ENCODE results near the gene PPP1R14D.
A peak's percentile ranks its signal among the peaks of the same experiment; 100 is the strongest.

The PPP1R14D gene

DNA sequence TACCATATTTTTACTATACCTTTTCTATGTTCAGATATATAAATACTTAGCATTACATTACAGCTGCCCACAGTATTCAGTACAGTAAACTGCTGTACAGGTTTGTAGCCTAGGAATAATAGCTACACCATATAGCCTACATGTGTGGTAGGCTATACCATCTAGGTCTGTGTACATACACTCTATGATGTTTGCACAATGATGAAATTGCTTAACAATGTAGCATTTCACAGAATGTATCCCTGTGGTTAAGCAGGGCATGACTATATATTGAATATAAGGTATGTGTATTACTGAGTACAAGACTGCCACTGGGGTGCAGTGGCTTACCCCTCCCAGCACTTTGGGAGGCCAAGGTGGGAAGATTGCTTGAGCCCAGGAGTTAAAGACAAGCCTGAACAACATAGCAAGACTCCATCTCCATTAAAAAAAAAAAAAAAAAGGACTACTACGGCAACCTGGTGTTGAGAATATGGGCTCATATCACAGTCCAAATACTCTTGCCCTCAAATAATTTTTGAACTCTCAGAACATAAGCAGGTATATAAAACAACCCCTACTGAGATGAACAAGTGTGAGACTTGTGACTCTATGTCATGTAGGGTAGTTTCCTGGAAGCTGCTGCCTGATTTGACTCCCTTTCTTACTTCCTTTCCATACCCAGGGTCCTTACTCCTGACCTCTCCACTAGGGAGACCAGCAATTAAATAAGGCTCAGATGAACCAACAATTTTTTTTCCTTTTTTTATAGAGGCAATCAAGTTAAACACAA is 4.8 kb downstream of the PPP1R14D start:
- DNase-seq (ENCODE audit: low read depth in 2 of 2, low spot score in 1 of 2) = no peak

GRCh38 chr15:40821195-40821594 is 7.3 kb downstream of the PPP1R14D start:
- DNase-seq (ENCODE audit: low read depth in 2 of 2, low spot score in 1 of 2) = no peak

- DNase-seq (ENCODE audit: low read depth in 2 of 2, low spot score in 1 of 2) = no peak
These were observed 9.5 kb downstream of the PPP1R14D start for GRCh38 chr15:40819048-40819447.

- DNase-seq (ENCODE audit: low read depth in 2 of 2, low spot score in 1 of 2) = no peak
These were observed 13.3 kb downstream of the PPP1R14D start for GRCh38 chr15:40815042-40815698.

DNA sequence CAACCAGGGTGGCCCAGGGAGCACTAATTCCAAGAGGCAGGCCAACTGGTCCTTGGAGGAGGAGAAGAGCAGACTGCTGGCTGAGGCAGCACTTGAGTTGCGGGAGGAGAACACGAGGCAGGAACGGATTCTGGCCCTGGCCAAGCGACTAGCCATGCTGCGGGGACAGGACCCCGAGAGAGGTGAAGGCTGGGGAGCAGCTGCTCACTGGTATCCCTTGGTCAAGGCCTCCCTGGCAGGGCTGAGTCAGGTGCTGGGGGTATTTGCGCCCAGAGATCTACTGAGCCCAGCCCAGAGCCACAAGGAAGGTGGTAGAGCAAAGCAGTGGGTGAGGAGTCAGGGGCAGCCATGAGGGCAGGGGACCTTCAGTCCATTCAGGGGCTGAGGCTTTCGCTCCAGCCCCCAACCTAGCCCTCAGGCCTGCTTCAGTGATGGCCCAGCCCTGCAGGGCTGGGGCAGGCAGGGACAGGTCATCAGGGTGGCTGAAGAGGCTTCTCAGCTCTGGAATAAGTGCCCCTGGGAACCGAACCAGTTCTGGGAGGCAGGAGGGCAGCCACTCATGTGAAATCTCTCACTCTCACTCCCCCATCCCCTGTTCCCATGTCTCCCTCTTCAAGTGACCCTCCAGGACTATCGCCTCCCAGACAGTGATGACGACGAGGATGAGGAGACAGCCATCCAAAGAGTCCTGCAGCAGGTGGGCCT is 15.6 kb downstream of the PPP1R14D start:
- DNase-seq (ENCODE audit: low read depth in 2 of 2, low spot score in 1 of 2) = no peak

- DNase-seq (ENCODE audit: low read depth in 2 of 2, low spot score in 1 of 2) = no peak
These were observed 19.6 kb downstream of the PPP1R14D start for GRCh38 chr15:40808861-40809450.

DNA sequence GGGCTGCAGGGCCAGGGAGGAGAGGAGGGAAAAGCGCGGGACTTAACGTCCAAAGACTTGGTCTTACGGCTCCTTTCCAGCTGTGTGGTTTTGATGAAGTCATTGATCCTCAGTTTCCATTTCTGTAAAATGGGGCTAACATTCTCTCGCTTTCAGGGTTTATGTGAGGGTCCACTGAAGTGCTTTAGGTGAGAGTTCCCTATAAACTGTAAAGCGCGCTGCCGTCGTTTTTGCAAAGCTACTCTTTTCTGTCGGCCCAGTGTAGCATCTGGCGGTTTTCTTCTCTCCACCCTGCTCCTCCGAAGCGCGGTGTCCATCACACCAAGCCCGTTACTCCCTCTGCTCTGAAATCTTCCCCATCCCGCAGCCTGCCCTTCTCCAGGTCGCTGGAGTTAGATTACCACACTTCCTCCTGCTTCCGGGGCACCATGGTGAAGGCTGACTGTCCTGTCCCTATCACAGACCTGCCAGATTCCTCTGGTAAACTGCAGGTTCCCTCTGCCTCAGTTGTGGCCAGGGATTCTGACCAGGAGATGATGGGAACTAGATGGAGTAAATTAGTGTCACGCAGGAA is 20.5 kb downstream of the PPP1R14D start:
- no peak for DNase-seq (ENCODE audit: low read depth in 2 of 2, low spot score in 1 of 2)

DNA sequence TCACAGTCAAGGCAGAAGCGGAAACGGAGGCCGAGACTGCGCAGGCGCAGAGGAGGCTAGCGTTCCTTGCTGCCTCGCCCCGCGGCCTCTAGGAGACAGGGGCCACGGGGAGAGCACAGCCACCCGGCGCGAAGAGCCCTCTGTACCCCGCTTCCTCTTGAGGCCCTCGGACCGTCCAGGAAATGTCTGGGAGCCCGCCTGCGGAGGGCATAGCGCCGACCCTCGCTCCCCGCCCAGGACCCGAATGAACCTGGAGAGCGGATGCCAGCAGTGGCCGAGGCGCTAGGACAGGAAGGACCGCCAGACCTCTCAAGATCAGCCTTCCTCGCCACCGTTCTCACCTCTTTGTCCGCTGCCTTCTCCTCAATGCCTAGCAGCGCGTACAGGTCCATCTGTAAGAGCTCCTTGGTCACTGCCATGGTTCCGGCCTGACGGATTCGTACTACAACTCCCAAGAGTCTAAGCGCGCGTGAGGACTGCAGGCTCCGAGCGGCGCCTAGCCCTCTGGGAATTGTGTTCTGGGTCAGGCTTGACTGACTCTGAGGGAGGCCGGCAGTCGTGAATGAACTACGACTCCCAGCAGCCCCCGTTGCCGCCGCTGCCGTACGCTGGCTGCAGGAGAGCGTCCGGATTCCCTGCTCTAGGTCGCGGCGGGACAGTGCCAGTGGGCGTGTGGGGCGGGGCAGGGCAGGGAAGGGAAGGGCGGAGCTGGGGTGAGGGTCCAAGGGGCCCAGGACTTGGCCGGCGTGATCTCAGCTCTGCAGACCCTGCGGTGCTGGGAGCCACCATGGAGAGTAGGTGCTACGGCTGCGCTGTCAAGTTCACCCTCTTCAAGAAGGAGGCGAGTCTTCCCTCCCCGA is 21.2 kb downstream of the PPP1R14D start, which contains the start of the genes DNAJC17 and ZFYVE19:
TSS of gene DNAJC17 (minus strand) at position 446 of the 860 bp plus-strand sequence. CDS start at position 419, 27 bp downstream.
TSS of gene ZFYVE19 (plus strand) at position 62 of the 860 bp plus-strand sequence. CDS start at position 563, 501 bp downstream.
- DNase-seq (ENCODE audit: low read depth in 2 of 2, low spot score in 1 of 2) = peak; percentile 88 to 95

- DNase-seq (ENCODE audit: low read depth in 2 of 2, low spot score in 1 of 2) = no peak
These were observed 21.9 kb downstream of the PPP1R14D start for GRCh38 chr15:40806672-40807027.

DNA sequence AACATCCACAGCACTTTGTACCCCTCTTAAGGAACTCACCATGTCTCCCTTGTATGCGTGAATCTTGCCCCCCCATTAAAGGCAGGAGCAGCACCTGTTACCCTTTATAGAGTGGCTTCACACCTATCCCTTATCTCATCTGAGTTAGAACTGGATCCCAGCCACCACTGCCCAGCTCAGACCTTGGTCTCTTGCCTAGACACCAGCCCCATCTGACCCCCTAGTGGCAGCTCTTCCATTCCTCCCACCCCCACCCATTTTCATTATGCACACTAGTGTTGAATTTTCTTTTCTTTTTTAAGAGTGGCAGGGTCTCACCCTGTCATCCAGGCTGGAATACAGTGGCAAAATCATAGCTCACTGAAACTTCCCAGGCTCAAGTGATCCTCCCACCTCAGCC is 24.8 kb downstream of the PPP1R14D start:
- DNase-seq (ENCODE audit: low read depth in 2 of 2, low spot score in 1 of 2) = no peak

DNA sequence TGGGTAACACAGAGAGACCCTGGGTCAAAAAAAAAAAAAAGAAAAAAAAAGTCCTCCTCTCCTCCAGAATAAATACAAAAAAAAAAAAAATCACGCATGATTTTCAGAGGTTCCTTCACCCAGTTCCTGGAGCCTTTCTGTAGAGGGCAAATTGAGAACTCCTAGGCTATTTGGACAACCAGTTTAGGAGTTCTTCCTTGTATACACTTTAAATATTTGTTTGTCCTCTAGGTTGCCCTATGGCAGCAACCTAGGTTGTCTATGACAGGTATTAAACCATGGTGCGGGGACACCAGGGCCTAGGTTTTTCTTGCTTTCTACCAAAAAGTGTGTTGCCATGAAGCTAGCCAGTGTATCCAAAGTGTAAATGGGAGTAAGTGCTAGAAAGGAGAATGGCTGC is 25.4 kb downstream of the PPP1R14D start:
- DNase-seq (ENCODE audit: low read depth in 2 of 2, low spot score in 1 of 2) = no peak

DNA sequence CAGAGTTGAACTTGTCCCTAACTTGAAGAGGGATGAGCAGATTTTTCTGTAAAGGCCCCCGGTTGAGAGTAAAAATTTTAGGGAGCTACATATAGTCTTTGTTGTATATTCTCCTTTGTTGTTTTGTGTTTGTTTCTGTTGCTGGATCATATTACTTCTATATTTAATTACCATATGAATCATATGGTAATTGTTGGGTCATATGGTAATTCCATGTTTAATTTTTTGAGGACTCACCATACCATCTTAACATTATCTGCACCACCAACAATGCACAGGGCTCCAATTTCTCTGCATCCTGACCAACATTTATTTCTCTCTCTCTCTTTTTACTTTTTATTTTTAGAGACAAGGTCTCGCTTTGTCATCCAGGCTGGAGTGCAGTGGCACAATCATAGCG is 29.0 kb downstream of the PPP1R14D start:
- DNase-seq (ENCODE audit: low read depth in 2 of 2, low spot score in 1 of 2) = no peak

DNA sequence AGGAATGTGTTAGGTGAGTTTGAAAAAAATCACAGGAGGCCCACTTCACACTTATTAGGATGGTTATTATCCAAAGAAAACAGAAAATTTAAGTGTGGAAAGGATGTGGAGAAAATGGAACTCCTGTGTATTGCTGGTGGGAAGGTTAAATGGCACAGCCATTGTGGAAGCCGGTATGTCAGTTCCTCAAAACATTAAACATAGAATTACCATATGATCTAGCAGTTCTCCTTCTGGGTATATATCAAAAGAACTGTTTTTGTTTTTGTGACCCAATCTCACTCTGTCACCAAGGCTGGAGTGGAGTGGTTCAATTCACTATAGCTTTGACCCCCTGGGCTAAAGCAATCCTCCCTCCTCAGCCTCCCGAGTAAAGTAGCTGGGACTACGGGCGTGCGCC is 32.0 kb downstream of the PPP1R14D start:
- DNase-seq (ENCODE audit: low read depth in 2 of 2, low spot score in 1 of 2) = no peak

GRCh38 chr15:40796041-40796440 is 32.5 kb downstream of the PPP1R14D start:
- no peak for DNase-seq (ENCODE audit: low read depth in 2 of 2, low spot score in 1 of 2)

DNA sequence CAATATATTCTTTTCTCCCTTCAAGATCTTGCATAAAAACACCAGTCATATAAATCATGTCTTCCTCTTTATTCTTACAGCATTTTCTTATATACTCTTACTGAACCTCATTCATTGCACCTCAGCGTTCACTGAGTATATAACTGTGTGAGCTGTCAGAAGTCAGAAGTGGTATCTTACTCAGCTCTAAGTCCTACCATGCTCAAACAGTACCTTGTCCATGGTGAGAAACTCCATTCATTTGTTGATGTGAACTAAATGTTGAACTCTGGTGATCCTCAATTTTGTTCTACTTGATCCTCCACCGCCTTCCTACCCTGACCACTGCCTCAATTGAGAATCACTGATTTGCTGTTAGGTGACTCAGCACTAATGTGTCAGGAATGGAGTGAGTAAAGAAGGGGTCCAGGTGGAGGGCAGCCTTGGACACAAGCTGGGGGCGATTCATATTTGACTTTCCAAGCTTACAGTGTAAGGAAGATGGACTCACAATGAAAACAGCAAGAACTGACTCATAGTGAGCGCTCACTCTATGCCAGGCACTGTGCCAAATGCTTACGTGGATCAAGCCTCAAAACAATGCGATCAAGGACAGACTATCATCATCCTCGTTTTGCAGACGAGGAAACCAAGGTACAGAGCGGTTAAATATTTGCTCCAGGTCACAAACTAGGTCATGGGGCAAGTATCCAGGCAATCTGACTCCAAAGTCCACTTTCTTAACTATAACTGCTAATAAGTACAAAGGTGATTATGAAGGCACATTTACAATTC is 35.1 kb downstream of the PPP1R14D start:
- no peak for DNase-seq (ENCODE audit: low read depth in 2 of 2, low spot score in 1 of 2)

DNA sequence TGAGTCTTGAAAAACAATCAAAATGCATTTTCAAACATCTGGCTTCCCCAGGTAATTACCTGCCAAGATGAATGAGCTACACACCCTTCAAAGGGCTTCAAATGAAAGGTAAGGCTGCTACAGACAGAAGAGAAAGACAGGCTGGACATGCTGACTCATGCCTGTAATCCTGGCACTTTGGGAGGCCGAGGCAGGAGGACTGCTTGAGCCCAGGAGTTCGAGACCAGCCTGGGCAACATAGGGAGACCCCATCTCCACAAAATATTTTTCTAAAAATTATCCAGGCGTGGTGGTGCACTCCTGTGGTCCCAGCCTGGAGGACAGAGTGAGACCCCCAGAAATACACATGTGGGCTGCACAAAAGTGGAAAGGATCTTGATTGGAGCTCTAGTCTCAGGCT is 36.1 kb downstream of the PPP1R14D start:
- no peak for DNase-seq (ENCODE audit: low read depth in 2 of 2, low spot score in 1 of 2)

DNA sequence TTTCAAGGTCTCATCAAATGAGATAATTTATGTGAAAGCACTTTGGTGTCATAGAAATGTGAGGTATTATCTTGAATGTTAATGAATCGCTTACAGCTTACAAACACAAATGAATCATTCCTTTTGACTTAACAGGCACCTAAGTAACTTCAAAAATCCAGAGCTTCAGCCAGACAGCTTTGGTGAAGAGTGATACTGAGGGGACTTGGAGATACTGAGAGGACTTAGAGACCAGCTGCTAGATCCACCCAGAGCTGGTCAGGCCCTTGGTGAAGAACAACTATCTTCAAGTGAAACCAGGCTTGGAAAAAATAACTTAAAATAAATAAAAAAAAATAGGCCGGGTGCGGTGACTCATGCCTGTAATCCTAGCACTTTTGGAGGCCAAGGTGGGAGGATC is 37.8 kb downstream of the PPP1R14D start:
- DNase-seq (ENCODE audit: low read depth in 2 of 2, low spot score in 1 of 2) = no peak

- DNase-seq (ENCODE audit: low read depth in 2 of 2, low spot score in 1 of 2) = no peak
These were observed 38.5 kb downstream of the PPP1R14D start for GRCh38 chr15:40789999-40790398.

- no peak for DNase-seq (ENCODE audit: low read depth in 2 of 2, low spot score in 1 of 2)
These were observed 39.4 kb downstream of the PPP1R14D start for GRCh38 chr15:40789119-40789518.

- no peak for DNase-seq (ENCODE audit: low read depth in 2 of 2, low spot score in 1 of 2)
These were observed 40.5 kb downstream of the PPP1R14D start for GRCh38 chr15:40787991-40788390.

Data from stimulated activated CD8-positive, alpha-beta memory T cell treated with anti-CD3 and anti-CD28 coated beads, Interleukin-4, amount 100 ng/mL, for 4 hours (primary cell).